ENCODE results near the gene MMP24.
"Not testable (repeated sequence)": the region's sequence is repeated elsewhere in the genome, so short reads cannot be mapped to it uniquely, and the experiment has no call there.

The MMP24 gene

DNA sequence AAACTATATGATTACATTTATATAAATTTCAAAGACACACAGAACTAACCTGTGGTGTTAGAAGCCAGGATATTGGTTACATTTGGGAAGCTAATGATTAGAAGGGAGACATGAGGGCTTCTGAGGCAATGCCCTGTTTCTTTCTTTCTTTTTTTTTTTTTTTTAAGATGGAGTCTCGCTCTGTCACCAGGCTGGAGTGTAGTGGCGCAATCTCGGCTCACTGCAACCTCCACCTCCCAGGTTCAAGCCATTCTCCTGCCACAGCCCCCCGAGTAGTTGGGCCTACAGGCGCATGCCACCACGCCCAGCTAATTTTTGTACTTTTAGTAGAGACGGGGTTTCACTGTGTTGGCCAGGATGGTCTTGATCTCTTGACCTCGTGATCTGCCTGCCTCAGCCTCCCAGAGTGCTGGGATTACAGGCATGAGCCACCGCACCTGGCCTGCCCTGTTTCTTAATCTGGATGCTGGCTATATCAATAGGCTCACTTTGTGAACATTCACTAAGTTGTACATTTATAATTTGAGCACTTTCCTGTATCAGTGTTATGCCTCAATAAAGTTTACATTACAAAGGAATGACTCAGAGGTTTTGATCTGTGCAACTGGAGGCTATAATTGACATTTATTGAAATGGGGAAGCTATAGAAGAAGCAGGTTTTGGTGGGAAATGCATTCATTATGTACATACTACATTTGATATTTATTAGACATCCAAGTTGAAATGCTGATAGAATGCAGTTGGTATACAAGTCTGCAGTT is 33.3 kb upstream of the MMP24 start:
- not testable (repeated sequence) for H3K36me3 ChIP-seq (ENCODE audit: control insufficient read depth, insufficient read depth, low read length, severe bottlenecking); H3K4me3 ChIP-seq (ENCODE audit: low read length); DNase-seq (ENCODE audit: low read depth); H3K9ac ChIP-seq (ENCODE audit: low read length); H3K27me3 ChIP-seq (replicated peaks; ENCODE audit: control insufficient read depth, insufficient read depth, low read length); H3K4me1 ChIP-seq (ENCODE audit: control insufficient read depth, insufficient read depth, low read length)
- peaks cover 19% of the 10 kb centered on the region for H3K9me3 ChIP-seq (ENCODE audit: control insufficient read depth, low read length)

DNA sequence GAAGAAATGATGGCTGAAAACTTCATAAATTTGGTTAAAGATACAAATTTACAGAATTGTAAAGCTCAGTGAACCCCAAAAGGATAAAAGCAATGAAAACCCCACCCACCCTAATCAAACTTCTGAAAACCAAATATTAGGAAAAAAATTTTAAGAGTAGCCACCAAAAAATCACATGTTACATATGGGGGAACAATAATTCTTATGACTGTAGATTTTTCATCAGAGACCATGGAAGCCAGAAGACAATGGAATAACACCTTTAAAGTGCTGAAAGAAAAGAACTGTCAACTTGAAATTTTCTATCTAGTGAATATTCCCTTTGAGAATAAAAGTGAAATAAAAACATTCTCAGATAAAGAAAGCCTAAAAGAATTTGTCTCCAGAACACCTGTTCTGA is 30.2 kb upstream of the MMP24 start:
- Histone ChIP-seq H3K27me3 (replicated peaks; ENCODE audit: control insufficient read depth, insufficient read depth, low read length) (no peaks in the 10 kb centered on the region), H3K9ac (ENCODE audit: low read length) (no peak overlapping the region), H3K36me3 (ENCODE audit: control insufficient read depth, insufficient read depth, low read length, severe bottlenecking) (no peaks in the 10 kb centered on the region), H3K4me1 (ENCODE audit: control insufficient read depth, insufficient read depth, low read length) (peaks cover 5% of the 10 kb centered on the region), H3K9me3 (ENCODE audit: control insufficient read depth, low read length) (peaks cover 25% of the 10 kb centered on the region), H3K4me3 (ENCODE audit: low read length) (peak overlapping the region; percentile 24)
- peak; percentile 3 for DNase-seq (ENCODE audit: low read depth)

- Histone ChIP-seq H3K9me3 (ENCODE audit: control insufficient read depth, low read length) (peaks cover 27% of the 10 kb centered on the region), H3K4me3 (ENCODE audit: low read length) (no peak overlapping the region), H3K27me3 (replicated peaks; ENCODE audit: control insufficient read depth, insufficient read depth, low read length) (no peaks in the 10 kb centered on the region), H3K4me1 (ENCODE audit: control insufficient read depth, insufficient read depth, low read length) (peaks cover 5% of the 10 kb centered on the region), H3K9ac (ENCODE audit: low read length) (no peak overlapping the region), H3K36me3 (ENCODE audit: control insufficient read depth, insufficient read depth, low read length, severe bottlenecking) (no peaks in the 10 kb centered on the region)
- DNase-seq (ENCODE audit: low read depth), result no peak
Observed at GRCh38 chr20:35199740-35200139, 26.8 kb upstream of the MMP24 start.

DNA sequence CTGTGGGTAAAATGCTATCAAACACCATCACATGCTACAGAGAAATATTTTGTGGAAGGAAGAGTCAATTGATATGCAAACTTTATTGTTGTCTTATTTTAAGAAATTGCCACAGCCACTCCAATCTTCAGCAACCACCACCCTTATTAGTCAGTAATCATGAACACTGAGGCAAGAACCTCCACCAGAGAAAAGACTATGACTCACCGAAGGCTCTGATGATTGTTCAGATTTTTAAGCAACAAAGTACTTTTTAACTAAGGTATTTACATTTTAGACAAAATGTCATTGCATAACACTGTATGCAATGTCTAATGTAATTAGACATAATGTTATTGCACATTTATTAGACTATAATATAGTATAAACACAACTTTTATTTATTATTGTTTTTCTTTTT is 26.2 kb upstream of the MMP24 start:
- no peaks in the 10 kb centered on the region for H3K36me3 ChIP-seq (ENCODE audit: control insufficient read depth, insufficient read depth, low read length, severe bottlenecking)
- no peak overlapping the region for H3K4me3 ChIP-seq (ENCODE audit: low read length)
- H3K27me3 ChIP-seq (replicated peaks; ENCODE audit: control insufficient read depth, insufficient read depth, low read length), result no peaks in the 10 kb centered on the region
- H3K9me3 ChIP-seq (ENCODE audit: control insufficient read depth, low read length), result peaks cover 24% of the 10 kb centered on the region
- H3K4me1 ChIP-seq (ENCODE audit: control insufficient read depth, insufficient read depth, low read length), result peaks cover 5% of the 10 kb centered on the region
- H3K9ac ChIP-seq (ENCODE audit: low read length), result no peak overlapping the region
- peak; percentile 65 for DNase-seq (ENCODE audit: low read depth)

DNA sequence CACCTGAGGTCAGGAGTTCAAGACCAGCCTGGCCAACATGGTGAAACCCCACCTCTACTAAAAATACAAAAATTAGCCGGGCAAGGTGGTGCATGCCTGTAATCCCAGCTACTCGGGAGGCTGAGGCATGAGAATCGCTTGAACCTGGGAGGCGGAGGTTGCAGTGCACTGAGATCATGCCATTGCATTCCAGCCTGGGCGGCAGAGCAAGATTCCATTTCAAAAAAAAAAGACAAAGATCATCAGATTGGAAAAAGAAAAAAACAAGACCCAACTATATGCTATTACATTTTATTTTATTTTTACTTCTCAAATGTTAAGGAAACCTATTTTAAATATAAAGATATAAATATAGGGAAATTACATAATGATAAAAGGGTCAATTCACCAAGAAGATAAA is 25.0 kb upstream of the MMP24 start:
- H3K4me3 ChIP-seq (ENCODE audit: low read length); H3K36me3 ChIP-seq (ENCODE audit: control insufficient read depth, insufficient read depth, low read length, severe bottlenecking); DNase-seq (ENCODE audit: low read depth); H3K27me3 ChIP-seq (replicated peaks; ENCODE audit: control insufficient read depth, insufficient read depth, low read length); H3K9ac ChIP-seq (ENCODE audit: low read length); H3K4me1 ChIP-seq (ENCODE audit: control insufficient read depth, insufficient read depth, low read length): not testable (repeated sequence)
- peaks cover 17% of the 10 kb centered on the region for H3K9me3 ChIP-seq (ENCODE audit: control insufficient read depth, low read length)

DNA sequence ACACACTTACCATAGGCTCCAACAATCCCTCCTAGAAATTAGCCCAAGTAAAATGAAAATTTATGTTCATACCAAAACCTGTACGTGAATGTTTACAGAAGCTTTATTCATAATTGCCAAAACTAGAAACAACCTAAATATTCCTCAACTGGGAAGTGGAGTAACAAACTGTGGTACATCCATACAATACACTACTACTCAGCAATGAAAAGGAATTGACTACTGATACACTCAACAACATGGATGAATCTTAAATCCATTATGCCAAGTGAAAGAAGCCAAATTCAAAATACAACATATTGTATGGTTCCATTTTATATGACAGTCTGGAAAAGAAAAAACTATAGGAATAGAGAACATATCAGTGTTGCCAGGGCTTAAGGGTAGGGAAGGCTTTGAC is 19.7 kb upstream of the MMP24 start:
- no peak for DNase-seq (ENCODE audit: low read depth)
- no peak overlapping the region for H3K4me3 ChIP-seq (ENCODE audit: low read length)
- H3K9me3 ChIP-seq (ENCODE audit: control insufficient read depth, low read length), result peaks cover 2% of the 10 kb centered on the region
- H3K4me1 ChIP-seq (ENCODE audit: control insufficient read depth, insufficient read depth, low read length), result peaks cover 11% of the 10 kb centered on the region
- H3K27me3 ChIP-seq (replicated peaks; ENCODE audit: control insufficient read depth, insufficient read depth, low read length), result no peaks in the 10 kb centered on the region
- no peak overlapping the region for H3K9ac ChIP-seq (ENCODE audit: low read length)
- H3K36me3 ChIP-seq (ENCODE audit: control insufficient read depth, insufficient read depth, low read length, severe bottlenecking), result no peaks in the 10 kb centered on the region

DNA sequence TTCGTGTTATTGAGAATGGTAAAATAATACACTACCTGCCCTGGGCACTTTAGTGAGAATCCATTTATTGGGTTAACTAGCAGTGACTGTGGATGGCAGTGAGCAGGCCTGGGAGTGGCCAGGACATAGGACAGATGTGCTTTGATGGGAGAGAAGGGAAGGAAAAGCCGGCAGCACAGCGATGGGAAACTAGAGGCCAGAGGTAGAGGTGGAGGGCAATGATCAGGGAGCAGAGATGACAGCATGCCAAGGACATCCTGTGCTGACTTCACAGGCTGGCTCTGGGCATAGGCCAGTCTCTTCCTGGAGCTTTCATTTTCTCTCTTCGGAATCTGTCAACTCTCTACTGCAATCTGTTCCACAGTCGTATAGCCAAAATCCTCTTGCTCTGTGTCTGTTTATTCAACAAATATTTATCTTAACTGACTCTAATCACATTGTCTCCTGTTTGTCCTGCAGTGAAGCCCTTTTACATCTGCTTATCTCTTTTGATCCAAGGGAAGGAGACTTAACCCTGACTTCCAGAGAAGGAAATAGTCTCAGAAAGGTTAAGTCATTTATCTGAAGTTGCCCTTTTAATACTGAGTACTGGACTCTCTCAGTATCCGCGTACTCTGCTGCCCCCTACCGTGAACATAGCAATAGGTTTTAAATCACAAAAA is 18.4 kb upstream of the MMP24 start:
- DNase-seq (ENCODE audit: low read depth), result peak; percentile 91
- Histone ChIP-seq H3K36me3 (ENCODE audit: control insufficient read depth, insufficient read depth, low read length, severe bottlenecking) (no peaks in the 10 kb centered on the region), H3K9me3 (ENCODE audit: control insufficient read depth, low read length) (peaks cover 2% of the 10 kb centered on the region), H3K4me1 (ENCODE audit: control insufficient read depth, insufficient read depth, low read length) (peaks cover 24% of the 10 kb centered on the region), H3K27me3 (replicated peaks; ENCODE audit: control insufficient read depth, insufficient read depth, low read length) (no peaks in the 10 kb centered on the region), H3K9ac (ENCODE audit: low read length) (peak overlapping the region; percentile 79), H3K4me3 (ENCODE audit: low read length) (peak overlapping the region; percentile 67)

DNA sequence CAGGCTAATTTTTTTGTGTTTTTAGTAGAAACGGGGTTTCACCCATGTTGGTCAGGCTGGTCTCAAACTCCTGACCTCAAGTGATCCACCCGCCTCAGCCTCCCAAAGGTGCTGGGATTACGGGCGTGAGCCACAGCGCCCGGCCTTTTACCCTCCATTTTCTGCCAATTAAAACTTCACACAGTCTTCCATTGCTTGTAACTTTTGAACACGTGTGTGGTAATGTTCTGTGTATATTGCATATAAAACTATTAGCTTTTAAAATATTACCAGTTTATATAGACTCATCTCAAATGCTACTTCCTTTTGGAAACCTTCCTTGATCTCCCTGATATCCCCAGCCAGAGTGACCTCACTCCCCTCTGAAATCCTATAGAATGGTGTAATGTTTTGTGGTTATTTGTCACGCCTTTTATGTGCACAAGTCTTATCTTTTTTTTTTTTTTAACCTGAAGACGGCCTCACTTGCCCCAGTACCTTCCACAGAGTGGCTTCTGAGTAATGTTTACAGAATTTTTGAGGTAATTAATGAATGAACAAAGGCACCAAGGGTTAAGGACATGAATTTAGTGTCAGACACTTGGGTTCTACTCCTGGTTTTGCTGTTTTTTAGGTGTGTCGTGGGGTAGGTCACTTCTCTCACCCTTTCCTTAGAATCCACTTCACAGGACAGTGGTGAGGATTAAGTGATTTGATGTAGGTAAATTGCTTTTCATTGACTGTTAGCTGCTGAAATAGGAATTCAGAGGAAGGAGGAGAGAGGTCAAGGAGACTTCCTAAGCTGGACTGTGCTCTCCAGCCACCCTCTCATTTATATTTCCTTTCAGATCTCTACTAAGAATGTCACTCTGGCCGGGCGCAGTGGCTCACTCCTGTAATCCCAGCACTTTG is 11.2 kb upstream of the MMP24 start:
- peaks cover 27% of the 10 kb centered on the region for H3K4me1 ChIP-seq (ENCODE audit: control insufficient read depth, insufficient read depth, low read length)
- no peaks in the 10 kb centered on the region for H3K36me3 ChIP-seq (ENCODE audit: control insufficient read depth, insufficient read depth, low read length, severe bottlenecking)
- H3K9me3 ChIP-seq (ENCODE audit: control insufficient read depth, low read length), result no peaks in the 10 kb centered on the region
- DNase-seq (ENCODE audit: low read depth), result no peak
- H3K4me3 ChIP-seq (ENCODE audit: low read length), result no peak overlapping the region
- no peaks in the 10 kb centered on the region for H3K27me3 ChIP-seq (replicated peaks; ENCODE audit: control insufficient read depth, insufficient read depth, low read length)
- no peak overlapping the region for H3K9ac ChIP-seq (ENCODE audit: low read length)

- no peak overlapping the region for H3K9ac ChIP-seq (ENCODE audit: low read length)
- no peak overlapping the region for H3K4me3 ChIP-seq (ENCODE audit: low read length)
- DNase-seq (ENCODE audit: low read depth), result no peak
- no peaks in the 10 kb centered on the region for H3K27me3 ChIP-seq (replicated peaks; ENCODE audit: control insufficient read depth, insufficient read depth, low read length)
- peaks cover 24% of the 10 kb centered on the region for H3K4me1 ChIP-seq (ENCODE audit: control insufficient read depth, insufficient read depth, low read length)
- no peaks in the 10 kb centered on the region for H3K36me3 ChIP-seq (ENCODE audit: control insufficient read depth, insufficient read depth, low read length, severe bottlenecking)
- H3K9me3 ChIP-seq (ENCODE audit: control insufficient read depth, low read length), result no peaks in the 10 kb centered on the region
Observed at GRCh38 chr20:35216541-35216940, 9.9 kb upstream of the MMP24 start.

DNA sequence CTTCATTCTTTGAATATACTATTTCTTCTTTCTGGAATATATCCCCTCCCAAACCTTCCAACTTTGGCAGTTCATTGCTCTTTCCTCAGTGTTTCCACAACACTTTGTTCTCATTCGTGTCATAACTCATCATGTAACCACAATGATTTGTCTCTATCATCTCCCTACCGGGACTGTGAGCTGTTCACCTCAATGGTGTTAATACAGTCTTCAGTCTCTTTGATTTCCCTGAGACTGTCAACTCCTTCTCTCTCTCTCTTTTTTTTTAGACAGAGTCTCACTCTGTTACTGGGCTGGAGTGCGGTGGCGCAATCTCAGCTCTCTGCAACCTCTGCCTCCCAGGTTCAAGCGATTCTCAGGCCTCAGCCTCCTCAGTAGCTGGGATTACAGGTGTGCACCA is 2.5 kb upstream of the MMP24 start:
- no peak overlapping the region for H3K4me3 ChIP-seq (ENCODE audit: low read length)
- DNase-seq (ENCODE audit: low read depth), result no peak
- no peaks in the 10 kb centered on the region for H3K36me3 ChIP-seq (ENCODE audit: control insufficient read depth, insufficient read depth, low read length, severe bottlenecking)
- H3K27me3 ChIP-seq (replicated peaks; ENCODE audit: control insufficient read depth, insufficient read depth, low read length), result no peaks in the 10 kb centered on the region
- H3K9me3 ChIP-seq (ENCODE audit: control insufficient read depth, low read length), result no peaks in the 10 kb centered on the region
- H3K4me1 ChIP-seq (ENCODE audit: control insufficient read depth, insufficient read depth, low read length), result peaks cover 2% of the 10 kb centered on the region
- H3K9ac ChIP-seq (ENCODE audit: low read length), result no peak overlapping the region

DNA sequence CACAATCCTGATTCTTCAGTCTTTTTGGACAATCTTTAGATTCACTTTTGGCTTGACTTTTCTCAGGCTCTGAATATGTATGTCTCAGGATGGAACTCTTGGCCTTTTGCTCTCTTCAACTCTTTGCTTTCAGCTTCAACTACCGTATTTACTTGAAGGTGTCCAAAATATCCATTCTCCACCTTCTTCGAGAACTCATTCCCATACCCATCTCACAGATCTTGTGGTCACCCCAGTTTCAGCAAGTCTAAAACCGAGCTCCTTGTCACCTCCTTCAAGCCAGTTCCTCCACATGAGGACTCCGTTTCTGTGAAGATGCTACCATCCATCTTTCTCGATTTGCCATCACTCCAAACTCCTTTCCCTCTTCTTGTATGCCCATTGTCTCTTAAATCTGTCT is 2.0 kb upstream of the MMP24 start:
- Histone ChIP-seq H3K4me1 (ENCODE audit: control insufficient read depth, insufficient read depth, low read length) (peaks cover 2% of the 10 kb centered on the region), H3K9me3 (ENCODE audit: control insufficient read depth, low read length) (no peaks in the 10 kb centered on the region), H3K36me3 (ENCODE audit: control insufficient read depth, insufficient read depth, low read length, severe bottlenecking) (no peaks in the 10 kb centered on the region), H3K27me3 (replicated peaks; ENCODE audit: control insufficient read depth, insufficient read depth, low read length) (no peaks in the 10 kb centered on the region), H3K9ac (ENCODE audit: low read length) (no peak overlapping the region), H3K4me3 (ENCODE audit: low read length) (no peak overlapping the region)
- no peak for DNase-seq (ENCODE audit: low read depth)
